ENCODE data around the gene TAC1.
"Not testable (repeated sequence)": the region's sequence is repeated elsewhere in the genome, so short reads cannot be mapped to it uniquely, and the experiment has no call there.

TAC1 gene

DNA sequence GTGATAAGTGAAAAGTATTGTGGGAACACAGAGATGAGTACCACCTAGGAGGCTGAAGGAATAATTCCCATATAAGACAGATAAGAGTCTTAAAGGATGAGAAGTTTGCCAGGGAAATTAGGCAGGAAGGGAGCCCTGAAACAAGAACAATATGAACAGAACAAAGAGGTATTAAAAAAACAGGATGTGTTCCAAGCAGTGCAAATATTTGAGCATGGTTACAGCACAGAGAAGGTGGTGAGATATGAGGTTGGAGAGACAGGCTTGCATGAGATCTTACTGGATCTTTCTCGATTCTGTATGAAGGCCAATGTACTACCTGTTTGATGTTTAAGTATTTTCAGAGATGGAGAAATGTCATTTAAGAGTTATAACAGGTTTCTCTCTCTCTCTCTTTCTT lies 20.3 kb downstream of the TAC1 start:
- no peak for TF ChIP-seq CTCF (conservative IDR thresholded peaks at IDR 0.05; ENCODE audit: low read depth, low read length)
- no peak for DNase-seq (ENCODE audit: low read depth)
- no peak overlapping the region for H3K4me3 ChIP-seq (ENCODE audit: low read length)

- no peak for TF ChIP-seq CTCF (conservative IDR thresholded peaks at IDR 0.05; ENCODE audit: low read depth, low read length)
- DNase-seq (ENCODE audit: low read depth): no peak
- H3K4me3 ChIP-seq (ENCODE audit: low read length): no peak overlapping the region
These were observed 25.9 kb downstream of the TAC1 start for GRCh38 chr7:97757824-97758223.

- H3K4me3 ChIP-seq (ENCODE audit: low read length): no peak overlapping the region
- DNase-seq (ENCODE audit: low read depth): no peak
- TF ChIP-seq CTCF (conservative IDR thresholded peaks at IDR 0.05; ENCODE audit: low read depth, low read length): no peak
These were observed 39.0 kb downstream of the TAC1 start for GRCh38 chr7:97770850-97771249.

GRCh38 chr7:97771576-97771975 lies 39.7 kb downstream of the TAC1 start:
- H3K4me3 ChIP-seq (ENCODE audit: low read length): no peak overlapping the region
- DNase-seq (ENCODE audit: low read depth): no peak
- TF ChIP-seq CTCF (conservative IDR thresholded peaks at IDR 0.05; ENCODE audit: low read depth, low read length): no peak

- no peak for TF ChIP-seq CTCF (conservative IDR thresholded peaks at IDR 0.05; ENCODE audit: low read depth, low read length)
- H3K4me3 ChIP-seq (ENCODE audit: low read length): no peak overlapping the region
- no peak for DNase-seq (ENCODE audit: low read depth)
These were observed 40.4 kb downstream of the TAC1 start for GRCh38 chr7:97772045-97772901.

GRCh38 chr7:97786398-97786797 lies 54.5 kb downstream of the TAC1 start:
- not testable (repeated sequence) for DNase-seq (ENCODE audit: low read depth); H3K4me3 ChIP-seq (ENCODE audit: low read length)
